Body of pancreas (tissue), 4 donors: Measurements from ENCODE around the gene ECT2L.

Experiments
- POLR2A ChIP-seq, 3 donors: fragments of 450-650 bp; IDR thresholded peaks; one replicate each; pipeline ENCODE4 v1.6.1; 2016; ENCODE audit warnings: antibody characterized with exemption in 3 of 3, mild to moderate bottlenecking in 2 of 3
- TF ChIP-seq, protein P1 (sequence below), 7 experiments: fragments of 450-650 bp in 4 of 7; fragments of 200-600 bp in 3 of 7; sonication (generic) in 3 of 7; IDR thresholded peaks; one replicate each; pipeline ENCODE4 v1.5.1; 2016 to 2019; ENCODE audit warnings: antibody characterized with exemption in 7 of 7

DNA sequence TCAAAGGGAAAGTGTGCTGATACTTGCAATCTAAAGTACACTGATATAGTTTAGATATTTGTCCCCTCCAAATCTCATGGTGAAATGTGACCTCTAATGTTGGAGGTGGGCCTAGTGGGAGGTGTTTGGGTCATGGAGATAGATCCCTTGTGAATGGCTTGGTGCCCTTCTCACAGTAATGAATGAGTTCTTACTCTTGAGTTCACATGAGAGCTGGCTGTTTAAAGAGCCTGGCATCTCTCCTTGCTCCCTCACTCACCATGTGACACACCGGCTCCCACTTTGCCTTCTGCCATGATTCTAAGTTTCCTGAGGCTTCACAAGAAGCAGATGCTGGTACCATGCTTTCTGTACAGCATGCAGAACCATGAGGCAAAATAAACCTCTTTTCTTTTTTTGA is 114.1 kb downstream of the ECT2L start:
- no peak for TF ChIP-seq POLR2A (IDR thresholded peaks at IDR 0.05)
- TF ChIP-seq, protein P1, sequence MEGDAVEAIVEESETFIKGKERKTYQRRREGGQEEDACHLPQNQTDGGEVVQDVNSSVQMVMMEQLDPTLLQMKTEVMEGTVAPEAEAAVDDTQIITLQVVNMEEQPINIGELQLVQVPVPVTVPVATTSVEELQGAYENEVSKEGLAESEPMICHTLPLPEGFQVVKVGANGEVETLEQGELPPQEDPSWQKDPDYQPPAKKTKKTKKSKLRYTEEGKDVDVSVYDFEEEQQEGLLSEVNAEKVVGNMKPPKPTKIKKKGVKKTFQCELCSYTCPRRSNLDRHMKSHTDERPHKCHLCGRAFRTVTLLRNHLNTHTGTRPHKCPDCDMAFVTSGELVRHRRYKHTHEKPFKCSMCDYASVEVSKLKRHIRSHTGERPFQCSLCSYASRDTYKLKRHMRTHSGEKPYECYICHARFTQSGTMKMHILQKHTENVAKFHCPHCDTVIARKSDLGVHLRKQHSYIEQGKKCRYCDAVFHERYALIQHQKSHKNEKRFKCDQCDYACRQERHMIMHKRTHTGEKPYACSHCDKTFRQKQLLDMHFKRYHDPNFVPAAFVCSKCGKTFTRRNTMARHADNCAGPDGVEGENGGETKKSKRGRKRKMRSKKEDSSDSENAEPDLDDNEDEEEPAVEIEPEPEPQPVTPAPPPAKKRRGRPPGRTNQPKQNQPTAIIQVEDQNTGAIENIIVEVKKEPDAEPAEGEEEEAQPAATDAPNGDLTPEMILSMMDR (IDR thresholded peaks at IDR 0.05), result no peak
